HG02885 (cell line): Measurements from ENCODE around the gene HTRA1.

ENCODE experiments used
- ATAC-seq: cut with Tn5 transposase; IDR thresholded peaks from one replicate; pipeline ENCODE4 v1.9.1; 2021; ENCODE audit warnings: mild to moderate bottlenecking; ENCODE audit not compliant: unreplicated experiment, poor library complexity

HTRA1 gene

GRCh38 chr10:122510736-122511135 lies 49.4 kb downstream of the HTRA1 start:
- no peak for ATAC-seq

GRCh38 chr10:122513053-122513452 lies 51.7 kb downstream of the HTRA1 start:
- ATAC-seq, result peak; percentile 46

- no peak for ATAC-seq
Observed at GRCh38 chr10:122514045-122514840, 52.9 kb downstream of the HTRA1 start.

GRCh38 chr10:122515022-122515424 lies 53.7 kb downstream of the HTRA1 start:
- ATAC-seq, result no peak

- peak; percentile 83 for ATAC-seq
Observed at GRCh38 chr10:122515588-122516231, 54.4 kb downstream of the HTRA1 start.

- no peak for ATAC-seq
Observed at GRCh38 chr10:122516734-122517133, 55.4 kb downstream of the HTRA1 start.

GRCh38 chr10:122519144-122519543 lies 57.8 kb downstream of the HTRA1 start:
- ATAC-seq, result no peak

- ATAC-seq, result no peak
Observed at GRCh38 chr10:122519873-122520272, 58.5 kb downstream of the HTRA1 start.

- no peak for ATAC-seq
Observed at GRCh38 chr10:122521011-122521410, 59.7 kb downstream of the HTRA1 start.

- no peak for ATAC-seq
Observed at GRCh38 chr10:122524811-122525210, 63.5 kb downstream of the HTRA1 start.

- ATAC-seq, result no peak
Observed at GRCh38 chr10:122525788-122526187, 64.4 kb downstream of the HTRA1 start.

- ATAC-seq, result no peak
Observed at GRCh38 chr10:122526892-122527291, 65.5 kb downstream of the HTRA1 start.

- no peak for ATAC-seq
Observed at GRCh38 chr10:122530177-122530576, 68.8 kb downstream of the HTRA1 start.

GRCh38 chr10:122531261-122531660 lies 69.9 kb downstream of the HTRA1 start:
- no peak for ATAC-seq

- no peak for ATAC-seq
Observed at GRCh38 chr10:122531939-122532338, 70.6 kb downstream of the HTRA1 start.

GRCh38 chr10:122532601-122533296 lies 71.4 kb downstream of the HTRA1 start:
- ATAC-seq, result no peak

- no peak for ATAC-seq
Observed at GRCh38 chr10:122537545-122537944, 76.2 kb downstream of the HTRA1 start.

- no peak for ATAC-seq
Observed at GRCh38 chr10:122541541-122542002, 80.2 kb downstream of the HTRA1 start.

GRCh38 chr10:122543676-122544445 lies 82.5 kb downstream of the HTRA1 start:
- no peak for ATAC-seq

GRCh38 chr10:122544493-122544892 lies 83.1 kb downstream of the HTRA1 start:
- ATAC-seq, result no peak
